ENCODE results near the gene PDE6D.
A peak's percentile ranks its signal among the peaks of the same experiment; 100 is the strongest.
"Not testable (repeated sequence)": the region's sequence is repeated elsewhere in the genome, so short reads cannot be mapped to it uniquely, and the experiment has no call there.

Gene PDE6D

DNA sequence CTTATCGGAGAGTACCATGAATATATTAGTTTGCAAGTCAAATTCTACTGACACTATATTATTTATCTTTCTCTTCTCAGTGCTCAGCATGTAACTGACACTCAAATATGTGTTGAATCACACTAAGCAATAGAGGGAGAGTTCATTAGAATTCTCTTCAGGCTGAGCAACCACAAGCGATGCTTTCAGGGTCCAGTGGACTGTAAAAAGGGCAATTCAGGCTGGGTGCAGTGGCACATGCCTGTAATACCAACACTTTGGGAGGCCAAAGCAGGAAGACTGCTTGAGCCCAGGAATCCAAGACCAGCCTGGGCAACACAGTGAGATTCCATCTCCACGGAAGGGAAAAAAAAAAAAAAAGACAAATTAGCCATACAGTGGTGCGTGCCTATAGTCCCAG, 16.3 kb downstream of the PDE6D start:
- WGBS (ENCODE audit: extremely low coverage, insufficient coverage, low lambda C conversion rate) = no CpG with 5 or more reads among the region's 4 CpGs
- no peak overlapping the region for H3K56ac ChIP-seq (ENCODE audit: low read length)
- no peak overlapping the region for H3K4me3 ChIP-seq (ENCODE audit: low read length)
- H3K79me2 ChIP-seq (ENCODE audit: control insufficient read depth, insufficient read depth, low read length) = no peaks in the 10 kb centered on the region
- H3K18ac ChIP-seq (ENCODE audit: low read length) = no peak overlapping the region
- no peaks in the 10 kb centered on the region for H3K27me3 ChIP-seq (ENCODE audit: insufficient read depth, low read length, poor library complexity)
- H3K23ac ChIP-seq (ENCODE audit: low read length) = no peak overlapping the region
- no peak overlapping the region for H2BK5ac ChIP-seq (ENCODE audit: low read length)
- no peak overlapping the region for H4K5ac ChIP-seq (ENCODE audit: low read length)
- H3K4me1 ChIP-seq (ENCODE audit: control insufficient read depth, low read depth, low read length) = no peaks in the 10 kb centered on the region
- no peak overlapping the region for H2AK5ac ChIP-seq (ENCODE audit: low read length)
- no peak overlapping the region for H2BK120ac ChIP-seq (ENCODE audit: low read depth, low read length)
- H2BK15ac ChIP-seq (replicated peaks; ENCODE audit: low read depth) = no peak overlapping the region
- H3K9ac ChIP-seq (ENCODE audit: low read length) = no peak overlapping the region
- no peaks in the 10 kb centered on the region for H3K79me1 ChIP-seq (ENCODE audit: low read length)
- no peak overlapping the region for H4K8ac ChIP-seq (ENCODE audit: low read depth, low read length)
- no peak overlapping the region for H3K27ac ChIP-seq (ENCODE audit: low read depth, low read length)
- H3K4ac ChIP-seq (ENCODE audit: low read depth, low read length) = no peak overlapping the region
- no peaks in the 10 kb centered on the region for H3K36me3 ChIP-seq (ENCODE audit: control insufficient read depth, insufficient read depth, low read length)
- no peak overlapping the region for H3K4me2 ChIP-seq (ENCODE audit: low read length)
- DNase-seq = no peak

DNA sequence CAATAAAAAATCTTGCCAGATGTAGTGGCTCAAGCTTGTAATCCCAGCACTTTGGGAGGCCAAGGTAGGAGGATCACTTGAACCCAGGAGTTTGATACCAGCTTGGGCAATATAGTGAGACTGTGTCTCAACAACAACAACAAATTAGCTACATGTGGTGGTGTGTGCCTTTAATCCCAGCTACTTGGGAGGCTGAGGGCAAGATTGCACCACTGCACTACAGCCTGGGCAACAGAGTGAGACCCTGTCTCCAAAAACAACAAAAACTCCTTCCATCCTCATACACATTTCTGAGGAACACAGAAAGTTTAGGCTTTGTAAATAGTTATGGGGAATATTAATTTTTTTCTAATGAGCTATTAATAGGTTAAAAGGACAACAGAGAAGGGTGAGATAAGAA, 17.0 kb downstream of the PDE6D start:
- H3K27ac ChIP-seq (ENCODE audit: low read depth, low read length) = no peak overlapping the region
- no peak overlapping the region for H3K18ac ChIP-seq (ENCODE audit: low read length)
- H4K5ac ChIP-seq (ENCODE audit: low read length) = no peak overlapping the region
- H3K9ac ChIP-seq (ENCODE audit: low read length) = no peak overlapping the region
- H3K36me3 ChIP-seq (ENCODE audit: control insufficient read depth, insufficient read depth, low read length) = no peaks in the 10 kb centered on the region
- H2BK120ac ChIP-seq (ENCODE audit: low read depth, low read length) = no peak overlapping the region
- no peak overlapping the region for H2BK15ac ChIP-seq (replicated peaks; ENCODE audit: low read depth)
- DNase-seq = no peak
- H4K8ac ChIP-seq (ENCODE audit: low read depth, low read length) = no peak overlapping the region
- no peaks in the 10 kb centered on the region for H3K79me1 ChIP-seq (ENCODE audit: low read length)
- no peak overlapping the region for H2BK5ac ChIP-seq (ENCODE audit: low read length)
- H3K4me2 ChIP-seq (ENCODE audit: low read length) = no peak overlapping the region
- H3K4me1 ChIP-seq (ENCODE audit: control insufficient read depth, low read depth, low read length) = no peaks in the 10 kb centered on the region
- H3K4ac ChIP-seq (ENCODE audit: low read depth, low read length) = no peak overlapping the region
- H3K23ac ChIP-seq (ENCODE audit: low read length) = no peak overlapping the region
- H3K27me3 ChIP-seq (ENCODE audit: insufficient read depth, low read length, poor library complexity) = no peaks in the 10 kb centered on the region
- H3K4me3 ChIP-seq (ENCODE audit: low read length) = no peak overlapping the region
- H2AK5ac ChIP-seq (ENCODE audit: low read length) = no peak overlapping the region
- H3K56ac ChIP-seq (ENCODE audit: low read length) = no peak overlapping the region
- no peaks in the 10 kb centered on the region for H3K79me2 ChIP-seq (ENCODE audit: control insufficient read depth, insufficient read depth, low read length)

DNA sequence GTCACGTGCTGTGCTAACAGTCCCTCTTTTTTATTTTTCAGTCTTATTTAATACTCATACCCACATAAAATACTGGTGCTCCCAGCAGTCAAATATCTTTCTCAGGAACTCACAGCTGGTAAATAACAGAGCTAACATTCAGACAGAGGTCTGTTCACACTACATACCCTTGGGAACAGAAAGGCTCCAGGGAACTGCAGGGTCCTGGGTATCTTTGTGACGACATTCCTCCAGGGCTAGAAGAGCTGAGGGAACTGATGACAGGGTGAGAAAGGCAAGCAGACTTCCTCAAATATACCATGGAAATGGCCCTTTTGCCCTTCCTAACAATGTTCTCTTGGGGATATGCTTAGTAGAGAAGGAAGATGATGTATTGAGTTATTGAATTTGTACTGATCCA, 19.3 kb downstream of the PDE6D start:
- H3K79me2 ChIP-seq (ENCODE audit: control insufficient read depth, insufficient read depth, low read length) = no peaks in the 10 kb centered on the region
- H4K5ac ChIP-seq (ENCODE audit: low read length) = no peak overlapping the region
- H3K9ac ChIP-seq (ENCODE audit: low read length) = no peak overlapping the region
- H3K23ac ChIP-seq (ENCODE audit: low read length) = no peak overlapping the region
- WGBS (ENCODE audit: extremely low coverage, insufficient coverage, low lambda C conversion rate) = no CpG with 5 or more reads among the region's 2 CpGs
- H3K56ac ChIP-seq (ENCODE audit: low read length) = no peak overlapping the region
- H3K27me3 ChIP-seq (ENCODE audit: insufficient read depth, low read length, poor library complexity) = no peaks in the 10 kb centered on the region
- no peak overlapping the region for H2BK5ac ChIP-seq (ENCODE audit: low read length)
- H2BK120ac ChIP-seq (ENCODE audit: low read depth, low read length) = no peak overlapping the region
- H3K36me3 ChIP-seq (ENCODE audit: control insufficient read depth, insufficient read depth, low read length) = no peaks in the 10 kb centered on the region
- H2AK5ac ChIP-seq (ENCODE audit: low read length) = no peak overlapping the region
- no peak overlapping the region for H3K4me2 ChIP-seq (ENCODE audit: low read length)
- H3K18ac ChIP-seq (ENCODE audit: low read length) = no peak overlapping the region
- no peaks in the 10 kb centered on the region for H3K79me1 ChIP-seq (ENCODE audit: low read length)
- peak; percentile 54 for DNase-seq
- H2BK15ac ChIP-seq (replicated peaks; ENCODE audit: low read depth) = no peak overlapping the region
- H3K4me1 ChIP-seq (ENCODE audit: control insufficient read depth, low read depth, low read length) = no peaks in the 10 kb centered on the region
- H3K4ac ChIP-seq (ENCODE audit: low read depth, low read length) = no peak overlapping the region
- no peak overlapping the region for H3K27ac ChIP-seq (ENCODE audit: low read depth, low read length)
- H4K8ac ChIP-seq (ENCODE audit: low read depth, low read length) = no peak overlapping the region
- H3K4me3 ChIP-seq (ENCODE audit: low read length) = no peak overlapping the region

DNA sequence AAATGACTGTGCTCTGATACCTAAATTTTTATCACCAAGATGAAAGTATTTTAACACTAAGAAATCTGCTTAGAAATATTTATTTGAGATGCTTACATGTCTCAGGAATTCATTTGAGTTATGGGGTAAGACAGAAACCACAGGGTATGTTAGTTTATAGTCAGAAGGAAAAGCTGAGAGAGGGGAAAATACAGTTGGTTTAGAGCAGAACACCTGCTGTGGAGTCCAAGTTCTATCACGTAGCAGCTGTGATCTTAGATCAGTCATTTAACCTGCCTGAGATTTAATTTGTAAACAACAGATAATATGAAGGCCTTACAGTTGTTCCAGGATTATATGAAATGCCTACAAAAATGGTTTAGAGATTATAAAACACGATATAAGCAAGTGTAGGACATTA, 29.0 kb downstream of the PDE6D start:
- H4K5ac ChIP-seq (ENCODE audit: low read length) = no peak overlapping the region
- WGBS (ENCODE audit: extremely low coverage, insufficient coverage, low lambda C conversion rate) = no CpG with 5 or more reads among the region's 2 CpGs
- no peak for DNase-seq

DNA sequence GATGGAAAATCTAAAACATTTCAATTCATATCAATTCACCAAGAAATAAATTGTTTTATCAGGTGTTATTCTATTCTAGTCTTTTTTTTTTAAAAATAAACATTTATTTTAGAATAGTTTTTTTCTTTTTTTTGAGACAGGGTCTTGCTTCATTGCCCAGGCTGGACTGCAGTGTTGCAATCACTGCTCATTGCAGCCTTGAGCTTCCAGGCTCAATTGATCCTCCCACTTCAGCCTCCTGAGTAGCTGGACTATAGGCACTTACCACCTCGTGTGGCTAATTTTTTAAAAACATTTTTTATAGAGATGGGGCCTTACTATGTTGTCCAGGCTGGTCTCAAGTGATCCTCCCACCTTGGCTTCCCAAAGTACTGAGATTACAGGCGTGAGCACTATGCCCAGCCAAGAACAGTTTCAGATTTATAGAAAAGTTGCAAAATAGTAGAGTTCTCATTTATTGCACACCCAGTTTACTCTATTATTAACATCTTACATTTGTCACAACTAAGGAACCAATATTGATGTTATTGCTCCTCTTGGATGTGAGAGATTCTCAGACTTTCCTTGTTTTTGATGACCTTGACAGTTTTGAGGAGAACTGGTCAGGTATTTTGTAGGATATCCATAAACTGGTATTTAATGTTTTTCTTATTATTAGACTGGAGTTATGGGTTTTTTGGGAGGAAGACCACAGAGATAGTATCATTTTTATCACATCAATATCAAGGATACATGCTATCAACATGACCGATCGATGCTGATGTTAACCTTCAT, 29.9 kb downstream of the PDE6D start:
- H3K4me2 ChIP-seq (ENCODE audit: low read length) = no peak overlapping the region
- no peaks in the 10 kb centered on the region for H3K4me1 ChIP-seq (ENCODE audit: control insufficient read depth, low read depth, low read length)
- H2BK120ac ChIP-seq (ENCODE audit: low read depth, low read length) = no peak overlapping the region
- H3K79me2 ChIP-seq (ENCODE audit: control insufficient read depth, insufficient read depth, low read length) = no peaks in the 10 kb centered on the region
- no peak overlapping the region for H3K18ac ChIP-seq (ENCODE audit: low read length)
- H2AK5ac ChIP-seq (ENCODE audit: low read length) = no peak overlapping the region
- H3K56ac ChIP-seq (ENCODE audit: low read length) = no peak overlapping the region
- no peak overlapping the region for H2BK15ac ChIP-seq (replicated peaks; ENCODE audit: low read depth)
- no peak overlapping the region for H2BK5ac ChIP-seq (ENCODE audit: low read length)
- no peak overlapping the region for H3K23ac ChIP-seq (ENCODE audit: low read length)
- no peak overlapping the region for H4K5ac ChIP-seq (ENCODE audit: low read length)
- no peak overlapping the region for H3K4ac ChIP-seq (ENCODE audit: low read depth, low read length)
- no peak for DNase-seq
- H4K8ac ChIP-seq (ENCODE audit: low read depth, low read length) = no peak overlapping the region
- no peaks in the 10 kb centered on the region for H3K79me1 ChIP-seq (ENCODE audit: low read length)
- no peak overlapping the region for H3K9ac ChIP-seq (ENCODE audit: low read length)
- no peaks in the 10 kb centered on the region for H3K36me3 ChIP-seq (ENCODE audit: control insufficient read depth, insufficient read depth, low read length)
- H3K27ac ChIP-seq (ENCODE audit: low read depth, low read length) = no peak overlapping the region
- H3K27me3 ChIP-seq (ENCODE audit: insufficient read depth, low read length, poor library complexity) = no peaks in the 10 kb centered on the region
- no CpG with 5 or more reads among the region's 4 CpGs for WGBS (ENCODE audit: extremely low coverage, insufficient coverage, low lambda C conversion rate)
- no peak overlapping the region for H3K4me3 ChIP-seq (ENCODE audit: low read length)

More for the DNA sequence above, 29.0 kb downstream of the PDE6D start:
- Histone ChIP-seq H3K36me3 (ENCODE audit: control insufficient read depth, insufficient read depth, low read length) (no peaks in the 10 kb centered on the region), H3K79me1 (ENCODE audit: low read length) (no peaks in the 10 kb centered on the region), H3K4me1 (ENCODE audit: control insufficient read depth, low read depth, low read length) (no peaks in the 10 kb centered on the region), H4K8ac (ENCODE audit: low read depth, low read length) (no peak overlapping the region), H3K79me2 (ENCODE audit: control insufficient read depth, insufficient read depth, low read length) (no peaks in the 10 kb centered on the region), H2BK15ac (replicated peaks; ENCODE audit: low read depth) (no peak overlapping the region), H2BK5ac (ENCODE audit: low read length) (no peak overlapping the region), H3K56ac (ENCODE audit: low read length) (no peak overlapping the region), H3K27me3 (ENCODE audit: insufficient read depth, low read length, poor library complexity) (no peaks in the 10 kb centered on the region), H2BK120ac (ENCODE audit: low read depth, low read length) (no peak overlapping the region), H3K4me3 (ENCODE audit: low read length) (no peak overlapping the region), H3K23ac (ENCODE audit: low read length) (no peak overlapping the region), H3K18ac (ENCODE audit: low read length) (no peak overlapping the region), H2AK5ac (ENCODE audit: low read length) (no peak overlapping the region), H3K9ac (ENCODE audit: low read length) (no peak overlapping the region), H3K4ac (ENCODE audit: low read depth, low read length) (no peak overlapping the region), H3K4me2 (ENCODE audit: low read length) (no peak overlapping the region), H3K27ac (ENCODE audit: low read depth, low read length) (no peak overlapping the region)

- H3K9ac ChIP-seq (ENCODE audit: low read length); H4K5ac ChIP-seq (ENCODE audit: low read length); DNase-seq; H3K4ac ChIP-seq (ENCODE audit: low read depth, low read length); H3K27me3 ChIP-seq (ENCODE audit: insufficient read depth, low read length, poor library complexity); H3K18ac ChIP-seq (ENCODE audit: low read length); H2BK120ac ChIP-seq (ENCODE audit: low read depth, low read length); H3K4me1 ChIP-seq (ENCODE audit: control insufficient read depth, low read depth, low read length); H3K27ac ChIP-seq (ENCODE audit: low read depth, low read length); H3K23ac ChIP-seq (ENCODE audit: low read length); H4K8ac ChIP-seq (ENCODE audit: low read depth, low read length); H2BK15ac ChIP-seq (replicated peaks; ENCODE audit: low read depth); H3K4me3 ChIP-seq (ENCODE audit: low read length); H3K79me1 ChIP-seq (ENCODE audit: low read length); H3K36me3 ChIP-seq (ENCODE audit: control insufficient read depth, insufficient read depth, low read length); H2AK5ac ChIP-seq (ENCODE audit: low read length); H3K4me2 ChIP-seq (ENCODE audit: low read length); H2BK5ac ChIP-seq (ENCODE audit: low read length); H3K56ac ChIP-seq (ENCODE audit: low read length); H3K79me2 ChIP-seq (ENCODE audit: control insufficient read depth, insufficient read depth, low read length): not testable (repeated sequence)
- no CpG with 5 or more reads among the region's 10 CpGs for WGBS (ENCODE audit: extremely low coverage, insufficient coverage, low lambda C conversion rate)
Measured at GRCh38 chr2:231749016-231749415, 32.1 kb downstream of the PDE6D start.

Measured in mesendoderm (in vitro differentiated cells).